Lower leg skin (tissue), 4 donors: ENCODE data around the gene ADD1. TPM values are rescaled to one million over a fixed set of nuclear protein-coding genes. Genes with fewer than 3 reads are reported as not detected.

Source experiments
- DNase-seq, 2 donors: peaks; one replicate each; pipeline ENCODE4 v3.0.0-alpha.2; 2019; ENCODE audit warnings: low spot score in 2 of 2
- H3K4me3 ChIP-seq: fragments of 200-600 bp; sonication (generic); 2 replicates; pipeline ENCODE4 v1.5.1; 2017; ENCODE audit warnings: mild to moderate bottlenecking, low read depth; ENCODE audit not compliant: poor library complexity, severe bottlenecking
- POLR2A ChIP-seq, 2 donors: fragments of 450-650 bp; IDR thresholded peaks; one replicate each; pipeline ENCODE4 v1.6.1; 2016 to 2017; ENCODE audit warnings: antibody characterized with exemption in 2 of 2, mild to moderate bottlenecking in 1 of 2, moderate library complexity in 1 of 2
- WGBS, 2 donors: methylation state at CpG; one replicate each; pipeline ENCODE4 v1.1.5; 2018; 5-methylcytosine and 5-hydroxymethylcytosine counted together
- intact Hi-C: fragments of 100-400 bp; cut with DNase I; formaldehyde crosslinking; loops from one replicate; pipeline ENCODE4 v1.15.0; 2023; ENCODE audit warnings: low total_unique reads
- total RNA-seq, 4 donors: library from RNA; depleted of rRNA; stranded (reverse); fragments of >200 nt; gene quantifications; one replicate each; pipeline ENCODE4 v1.1.0, GENCODE V29; 2016
- TF ChIP-seq, protein P1 (sequence below), 3 donors: fragments of 450-650 bp; IDR thresholded peaks; one replicate each; pipeline ENCODE4 v1.5.1; 2016; ENCODE audit warnings: antibody characterized with exemption in 3 of 3, mild to moderate bottlenecking in 3 of 3, moderate library complexity in 2 of 3

The ADD1 gene
- total RNA-seq, 4 donors from 2014 or later: 102 to 153 (median 135) TPM

DNA sequence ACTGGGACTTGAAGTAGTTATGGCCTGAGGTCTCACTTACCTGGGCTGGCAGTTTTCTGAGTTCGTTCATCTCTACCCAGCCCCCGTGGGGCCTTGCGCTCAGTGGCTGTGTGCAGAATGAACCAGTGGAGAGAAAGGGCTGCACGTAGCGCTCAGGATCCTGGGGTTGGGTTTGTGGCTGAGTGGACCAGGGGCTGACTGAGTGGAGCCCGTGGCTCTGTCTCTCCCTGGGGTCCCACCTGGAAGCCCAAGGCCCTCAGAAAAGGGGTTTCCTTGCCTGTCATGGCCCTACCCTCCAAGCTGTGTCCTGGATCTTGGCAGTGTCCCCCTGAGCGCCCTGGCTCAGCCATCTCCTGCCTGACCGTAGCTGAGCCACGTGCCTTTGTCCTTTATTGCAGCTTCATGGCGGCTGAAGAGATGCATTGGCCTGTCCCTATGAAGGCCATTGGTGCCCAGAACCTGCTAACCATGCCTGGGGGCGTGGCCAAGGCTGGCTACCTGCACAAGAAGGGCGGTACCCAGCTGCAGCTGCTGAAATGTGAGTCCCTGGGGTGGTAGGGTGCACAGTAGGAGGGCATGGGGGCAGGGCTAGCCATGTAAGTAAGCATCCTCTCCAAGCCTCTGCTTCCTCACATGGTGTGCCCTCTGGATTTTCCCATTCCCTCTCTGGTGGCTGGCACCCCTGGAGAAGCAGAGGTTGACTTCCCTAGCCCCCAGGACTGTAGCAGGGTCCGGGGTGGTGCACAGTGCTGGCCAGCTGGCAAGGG, 23.2 kb upstream of the ADD1 start:
- intact Hi-C loops: no loop called here
- DNase-seq: no peak
- 90 to 98% methylated on average over 8 to 12 of the region's 13 CpGs for WGBS, 2 donors

DNA sequence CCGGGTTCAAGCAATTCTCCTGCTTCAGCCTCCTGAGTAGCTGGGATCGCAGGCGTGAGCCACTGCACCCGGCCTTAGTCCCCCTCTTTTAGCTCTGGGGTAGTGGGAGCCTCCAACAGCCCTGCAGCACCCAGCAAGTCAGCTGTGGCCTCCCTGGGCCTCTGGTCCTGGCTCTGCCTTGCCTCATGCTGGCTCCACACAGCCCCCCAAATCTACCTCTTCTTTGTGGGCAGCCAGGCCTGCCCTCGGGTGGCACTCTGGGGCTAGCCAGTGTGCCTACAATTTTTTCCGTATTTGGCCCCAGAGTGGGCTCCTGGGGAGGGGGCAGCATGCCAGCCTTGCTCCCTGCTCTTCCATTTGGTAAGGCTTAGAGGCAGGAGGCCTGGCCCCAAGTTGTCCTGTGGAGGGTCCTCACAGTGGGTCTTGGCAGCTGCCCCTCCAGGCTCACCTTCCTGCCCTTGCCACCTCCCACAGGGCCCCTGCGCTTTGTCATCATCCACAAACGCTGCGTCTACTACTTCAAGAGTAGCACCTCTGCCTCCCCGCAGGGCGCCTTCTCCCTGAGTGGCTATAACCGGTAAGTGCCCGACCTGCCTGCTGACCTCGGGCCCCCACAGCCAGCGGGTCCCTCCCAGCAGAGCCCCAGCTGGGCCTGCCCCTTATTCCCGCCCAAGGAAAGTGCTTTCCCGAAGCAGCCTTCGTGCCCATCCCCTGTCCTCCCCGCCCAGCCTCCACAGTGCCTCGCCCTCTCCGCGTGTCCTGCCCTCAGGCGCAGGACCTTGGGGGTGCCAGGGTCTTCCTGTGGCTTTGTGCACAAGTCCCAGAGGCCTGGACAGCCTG, 21.0 kb upstream of the ADD1 start:
- peak in 1 of 2 donors; percentile 82 for DNase-seq
- 88 to 91% methylated on average over 23 of the region's 23 CpGs for WGBS, 2 donors
- intact Hi-C loops: no loop called here

More for the DNA sequence above, 23.2 kb upstream of the ADD1 start:
- no peak overlapping the region for H3K4me3 ChIP-seq
- TF ChIP-seq POLR2A (IDR thresholded peaks at IDR 0.05): no peak
- TF ChIP-seq, protein P1, sequence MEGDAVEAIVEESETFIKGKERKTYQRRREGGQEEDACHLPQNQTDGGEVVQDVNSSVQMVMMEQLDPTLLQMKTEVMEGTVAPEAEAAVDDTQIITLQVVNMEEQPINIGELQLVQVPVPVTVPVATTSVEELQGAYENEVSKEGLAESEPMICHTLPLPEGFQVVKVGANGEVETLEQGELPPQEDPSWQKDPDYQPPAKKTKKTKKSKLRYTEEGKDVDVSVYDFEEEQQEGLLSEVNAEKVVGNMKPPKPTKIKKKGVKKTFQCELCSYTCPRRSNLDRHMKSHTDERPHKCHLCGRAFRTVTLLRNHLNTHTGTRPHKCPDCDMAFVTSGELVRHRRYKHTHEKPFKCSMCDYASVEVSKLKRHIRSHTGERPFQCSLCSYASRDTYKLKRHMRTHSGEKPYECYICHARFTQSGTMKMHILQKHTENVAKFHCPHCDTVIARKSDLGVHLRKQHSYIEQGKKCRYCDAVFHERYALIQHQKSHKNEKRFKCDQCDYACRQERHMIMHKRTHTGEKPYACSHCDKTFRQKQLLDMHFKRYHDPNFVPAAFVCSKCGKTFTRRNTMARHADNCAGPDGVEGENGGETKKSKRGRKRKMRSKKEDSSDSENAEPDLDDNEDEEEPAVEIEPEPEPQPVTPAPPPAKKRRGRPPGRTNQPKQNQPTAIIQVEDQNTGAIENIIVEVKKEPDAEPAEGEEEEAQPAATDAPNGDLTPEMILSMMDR (IDR thresholded peaks at IDR 0.05): no peak

DNA sequence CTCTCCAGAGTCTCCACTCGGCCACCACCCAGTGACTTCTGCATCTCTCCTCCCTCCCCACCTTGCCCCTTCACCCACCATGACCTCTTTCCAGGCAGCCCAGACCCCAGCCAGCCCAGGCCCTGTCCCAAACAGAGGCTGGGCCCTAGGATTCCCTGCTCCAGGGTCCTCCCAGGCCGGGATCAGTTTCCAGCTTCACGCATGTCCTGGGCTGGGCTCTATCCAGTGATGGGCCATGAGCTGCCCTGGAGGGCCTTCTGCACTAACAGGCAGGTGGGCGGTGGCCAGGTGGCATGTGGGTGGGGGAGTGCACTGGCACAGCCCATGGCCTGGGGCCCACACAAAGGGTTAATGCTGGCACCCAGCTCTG, 20.4 kb upstream of the ADD1 start:
- 80 to 88% methylated on average over 4 of the region's 4 CpGs for WGBS, 2 donors
- no peak for TF ChIP-seq POLR2A (IDR thresholded peaks at IDR 0.05)
- TF ChIP-seq, protein P1 (IDR thresholded peaks at IDR 0.05): no peak
- intact Hi-C loops: no loop called here

More for the DNA sequence above, 21.0 kb upstream of the ADD1 start:
- no peak for TF ChIP-seq POLR2A (IDR thresholded peaks at IDR 0.05)
- TF ChIP-seq, protein P1 (IDR thresholded peaks at IDR 0.05): no peak
- no peak overlapping the region for H3K4me3 ChIP-seq

DNA sequence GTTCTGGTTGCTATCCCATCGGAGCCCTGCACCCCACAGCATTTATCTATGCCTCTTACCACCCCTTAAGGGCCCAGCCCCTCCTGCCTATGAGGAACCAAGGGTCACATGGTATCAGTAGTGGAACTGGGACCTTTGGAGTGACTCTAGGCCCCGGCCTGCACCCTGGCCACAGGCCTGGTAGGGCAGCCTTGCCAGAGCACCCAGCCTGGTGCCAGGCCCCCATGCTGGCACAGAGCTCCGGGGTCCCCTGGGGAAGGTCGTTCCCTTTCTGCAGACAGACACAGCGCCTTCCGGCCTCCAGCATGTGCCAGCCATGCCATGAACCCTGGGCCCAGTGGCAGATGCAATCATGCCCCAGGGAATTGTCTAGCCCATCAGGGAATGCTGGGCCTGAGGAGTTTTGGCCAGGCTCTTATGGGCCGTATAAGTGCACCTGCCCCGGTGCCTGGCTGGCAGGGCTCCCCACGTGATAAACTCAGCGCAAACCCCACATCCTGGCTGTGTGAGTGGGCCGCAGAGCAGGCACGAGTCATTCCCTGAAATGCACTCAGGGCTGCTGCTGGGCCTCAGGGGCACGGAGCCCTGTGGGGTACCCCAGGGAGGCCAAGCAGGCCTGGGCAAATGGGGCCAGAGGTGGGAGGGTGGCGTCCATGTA, 19.8 kb upstream of the ADD1 start:
- 80 to 81% methylated on average over 12 to 14 of the region's 14 CpGs for WGBS, 2 donors
- intact Hi-C loops: no loop called here
- peak in 1 of 2 donors; percentile 86 for DNase-seq
- TF ChIP-seq, protein P1 (IDR thresholded peaks at IDR 0.05): no peak
- no peak for TF ChIP-seq POLR2A (IDR thresholded peaks at IDR 0.05)
- no peak overlapping the region for H3K4me3 ChIP-seq

More for the DNA sequence above, 20.4 kb upstream of the ADD1 start:
- H3K4me3 ChIP-seq: no peak overlapping the region
- peak in 1 of 2 donors; percentile 80 for DNase-seq

DNA sequence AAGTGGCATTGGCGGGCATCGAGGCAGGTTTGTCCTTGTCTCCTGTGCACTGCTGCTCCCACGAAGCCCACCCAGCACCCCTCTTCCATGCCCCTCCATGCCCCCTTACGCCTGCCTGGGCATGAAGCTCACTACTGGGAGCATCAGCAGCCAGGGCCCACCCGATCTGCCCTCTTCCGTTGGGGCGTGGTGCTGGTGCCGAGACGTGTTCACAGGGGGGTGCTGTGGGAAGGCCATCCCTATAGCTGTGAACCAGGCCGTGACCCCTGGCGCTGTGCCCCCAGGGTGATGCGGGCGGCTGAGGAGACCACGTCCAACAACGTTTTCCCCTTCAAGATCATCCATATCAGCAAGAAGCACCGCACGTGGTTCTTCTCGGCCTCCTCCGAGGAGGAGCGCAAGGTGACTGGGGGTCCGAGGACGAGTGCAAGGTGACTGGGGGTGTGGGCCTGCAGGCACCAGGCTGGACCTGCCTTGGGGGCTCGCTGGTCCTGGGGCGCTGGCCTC, 19.3 kb upstream of the ADD1 start:
- WGBS, 2 donors: 89 to 91% methylated on average over 22 to 24 of the region's 24 CpGs
- no peak overlapping the region for H3K4me3 ChIP-seq
- intact Hi-C loops: no loop called here
- no peak for TF ChIP-seq POLR2A (IDR thresholded peaks at IDR 0.05)
- TF ChIP-seq, protein P1 (IDR thresholded peaks at IDR 0.05): no peak
- peak in 1 of 2 donors; percentile 83 for DNase-seq
